Suppressor macrophage (primary cell): ENCODE measurements around the gene PSMD14.
"Not testable (repeated sequence)": the region's sequence is repeated elsewhere in the genome, so short reads cannot be mapped to it uniquely, and the experiment has no call there.

Experiments
- DNase-seq, 4 experiments: peaks; one replicate each; pipeline ENCODE4 v3.0.0-alpha.2; 2020 to 2022
- total RNA-seq, 17 experiments: gene quantifications; one replicate each; lab custom pipeline; 2026; ENCODE audit warnings: mixed read lengths in 6 of 17, inconsistent platforms in 3 of 17; lab: John Stamatoyannopoulos, UW

Gene PSMD14
- total RNA-seq = 72.4 to 151 (median 101) reads per million in 17 experiments

- peak; percentile 94 to 98 (median 96) for DNase-seq
These were observed at the start of gene PSMD14 for GRCh38 chr2:161308178-161308955. Gene PSMD14, plus strand, starts transcription at chr2:161308425. Its CDS starts 10,401 bp downstream, at chr2:161318826.

- no peak for DNase-seq
These were observed 42.4 kb upstream of the PSMD14 start for GRCh38 chr2:161265874-161266273.

GRCh38 chr2:161269111-161269510 lies 39.1 kb upstream of the PSMD14 start:
- DNase-seq = no peak

- DNase-seq = peak; percentile 62 to 84 (median 80)
These were observed 35.0 kb upstream of the PSMD14 start for GRCh38 chr2:161273038-161273760.

GRCh38 chr2:161278564-161279229 lies 29.5 kb upstream of the PSMD14 start:
- peak in 3 of 4 experiments; percentile 3 to 42 (median 11) for DNase-seq

- not testable (repeated sequence) for DNase-seq
These were observed 28.9 kb upstream of the PSMD14 start for GRCh38 chr2:161279230-161279815.

- peak in 3 of 4 experiments; percentile 7 to 34 (median 8) for DNase-seq
These were observed 27.3 kb upstream of the PSMD14 start for GRCh38 chr2:161280906-161281323.

GRCh38 chr2:161281615-161282310 lies 26.5 kb upstream of the PSMD14 start:
- DNase-seq = not testable (repeated sequence)

GRCh38 chr2:161282311-161282644 lies 25.9 kb upstream of the PSMD14 start:
- DNase-seq = not testable (repeated sequence)

- DNase-seq = no peak
These were observed 24.3 kb upstream of the PSMD14 start for GRCh38 chr2:161283926-161284325.

GRCh38 chr2:161303535-161304050 lies 4.6 kb upstream of the PSMD14 start:
- no peak for DNase-seq

GRCh38 chr2:161306919-161307318 lies 1.3 kb upstream of the PSMD14 start:
- DNase-seq = no peak

GRCh38 chr2:161307676-161308075 lies 549 bp upstream of the PSMD14 start:
- peak in 2 of 4 experiments; percentile 5 for DNase-seq

- DNase-seq = no peak
These were observed 4.8 kb downstream of the PSMD14 start for GRCh38 chr2:161312996-161313395.

GRCh38 chr2:161315380-161315779 lies 7.2 kb downstream of the PSMD14 start:
- DNase-seq = no peak

- no peak for DNase-seq
These were observed 8.5 kb downstream of the PSMD14 start for GRCh38 chr2:161316701-161317100.

GRCh38 chr2:161321944-161322648 lies 13.9 kb downstream of the PSMD14 start:
- DNase-seq = no peak

- DNase-seq = no peak
These were observed 16.7 kb downstream of the PSMD14 start for GRCh38 chr2:161324876-161325275.

GRCh38 chr2:161327582-161327981 lies 19.4 kb downstream of the PSMD14 start:
- DNase-seq = no peak

- DNase-seq = no peak
These were observed 24.2 kb downstream of the PSMD14 start for GRCh38 chr2:161332371-161332967.

GRCh38 chr2:161335626-161336025 lies 27.4 kb downstream of the PSMD14 start:
- DNase-seq = no peak
